Cardiac fibroblast (primary cell): ENCODE results near the gene FN3K.
A peak's percentile ranks its signal among the peaks of the same experiment; 100 is the strongest.
"Not testable (repeated sequence)": the region's sequence is repeated elsewhere in the genome, so short reads cannot be mapped to it uniquely, and the experiment has no call there.

Source experiments
- DNase-seq, 2 donors: peaks; one replicate each; pipeline versions ENCODE4 v3.0.0 to v3.0.0-alpha.2; 2010; ENCODE audit warnings: low read depth in 2 of 2
- H3K4me3 ChIP-seq, 2 donors: replicated peaks in 1 of 2; 1 replicate in 1 of 2; 2 replicates in 1 of 2; pipeline ENCODE4 v1.5.1; 2011; ENCODE audit warnings: low read depth in 2 of 2, low read length in 2 of 2, mild to moderate bottlenecking in 2 of 2, moderate library complexity in 1 of 2
- CTCF ChIP-seq: IDR thresholded peaks from one replicate; pipeline ENCODE4 v1.5.1; 2011; ENCODE audit warnings: low read depth, mild to moderate bottlenecking, low read length, inconsistent platforms

The FN3K gene

GRCh38 chr17:82779541-82779940, 44.1 kb downstream of the FN3K start:
- DNase-seq: no peak
- H3K4me3 ChIP-seq: no peak overlapping the region

GRCh38 chr17:82780195-82780594, 44.8 kb downstream of the FN3K start:
- H3K4me3 ChIP-seq: no peak overlapping the region
- TF ChIP-seq CTCF: no peak
- no peak for DNase-seq

More at GRCh38 chr17:82779541-82779940, 44.1 kb downstream of the FN3K start:
- TF ChIP-seq CTCF: no peak

- TF ChIP-seq CTCF: no peak
- H3K4me3 ChIP-seq: no peak overlapping the region
- DNase-seq: no peak
These were observed 45.8 kb downstream of the FN3K start for GRCh38 chr17:82780971-82781893.

GRCh38 chr17:82781894-82782274, 46.5 kb downstream of the FN3K start:
- peak; percentile 99 for TF ChIP-seq CTCF
- peak; percentile 78 to 81 for DNase-seq
- no peak overlapping the region for H3K4me3 ChIP-seq

GRCh38 chr17:82782657-82783207, 47.3 kb downstream of the FN3K start:
- TF ChIP-seq CTCF: no peak
- no peak for DNase-seq
- no peak overlapping the region for H3K4me3 ChIP-seq

- no peak for DNase-seq
- no peak for TF ChIP-seq CTCF
- H3K4me3 ChIP-seq: no peak overlapping the region
These were observed 48.1 kb downstream of the FN3K start for GRCh38 chr17:82783498-82783897.

- DNase-seq, H3K4me3 ChIP-seq: not testable (repeated sequence)
These were observed 50.2 kb downstream of the FN3K start for GRCh38 chr17:82785581-82785980.
